ENCODE data around the gene GALNT10.
A peak's percentile ranks its signal among the peaks of the same experiment; 100 is the strongest.

GALNT10 gene

GRCh38 chr5:154172785-154173184, 17.7 kb upstream of the GALNT10 start:
- Histone ChIP-seq H3K36me3 (ENCODE audit: control insufficient read depth in 1 of 2, insufficient read depth in 2 of 2, low read length in 2 of 2) (no peaks in the 10 kb centered on the region), H3K9ac (ENCODE audit: low read length) (no peak overlapping the region), H3K4me3 (ENCODE audit: low read depth, low read length) (no peak overlapping the region), H3K9me3 (ENCODE audit: insufficient read depth, low read depth, low read length) (no peaks in the 10 kb centered on the region), H4K8ac (ENCODE audit: low read depth, low read length) (no peak overlapping the region), H2AK5ac (ENCODE audit: low read length) (no peak overlapping the region), H3K79me2 (ENCODE audit: control insufficient read depth, insufficient read depth, low read length, poor library complexity) (no peaks in the 10 kb centered on the region), H3K14ac (ENCODE audit: low read length) (no peak overlapping the region), H4K91ac (ENCODE audit: low read depth, low read length) (no peak overlapping the region), H3K79me1 (ENCODE audit: low read length) (no peaks in the 10 kb centered on the region), H2AFZ (ENCODE audit: insufficient read depth, low read length, poor library complexity) (no peak overlapping the region), H3K4ac (ENCODE audit: low read depth, low read length) (no peak overlapping the region), H4K12ac (ENCODE audit: low read depth, low read length) (no peak overlapping the region), H2BK120ac (ENCODE audit: insufficient read depth, low read length, poor library complexity) (no peak overlapping the region), H3K27ac (ENCODE audit: low read depth, low read length) (no peak overlapping the region), H3K4me1 (ENCODE audit: control insufficient read depth in 1 of 2, insufficient read depth in 2 of 2, low read length in 2 of 2) (no peaks in the 10 kb centered on the region), H3K23ac (ENCODE audit: low read length) (no peak overlapping the region), H2BK12ac (ENCODE audit: low read length) (no peak overlapping the region), H3K4me2 (ENCODE audit: low read length) (no peak overlapping the region), H2BK5ac (ENCODE audit: low read depth, low read length, poor library complexity) (no peak overlapping the region), H3K27me3 (ENCODE audit: insufficient read depth, low read length) (no peaks in the 10 kb centered on the region), H3K18ac (ENCODE audit: low read length) (no peak overlapping the region)
- no peak for DNase-seq
- WGBS (ENCODE audit: extremely low coverage, insufficient coverage, insufficient read length), result no CpG with 5 or more reads among the region's 2 CpGs

- H2BK5ac ChIP-seq (ENCODE audit: low read depth, low read length, poor library complexity), result no peak overlapping the region
- H2BK120ac ChIP-seq (ENCODE audit: insufficient read depth, low read length, poor library complexity), result no peak overlapping the region
- H4K8ac ChIP-seq (ENCODE audit: low read depth, low read length), result no peak overlapping the region
- no peaks in the 10 kb centered on the region for H3K9me3 ChIP-seq (ENCODE audit: insufficient read depth, low read depth, low read length)
- no peak overlapping the region for H3K23ac ChIP-seq (ENCODE audit: low read length)
- no peak overlapping the region for H3K14ac ChIP-seq (ENCODE audit: low read length)
- no peak overlapping the region for H3K27ac ChIP-seq (ENCODE audit: low read depth, low read length)
- H3K4me3 ChIP-seq (ENCODE audit: low read depth, low read length), result no peak overlapping the region
- no peak overlapping the region for H3K4ac ChIP-seq (ENCODE audit: low read depth, low read length)
- no peak overlapping the region for H4K91ac ChIP-seq (ENCODE audit: low read depth, low read length)
- no peak overlapping the region for H2BK12ac ChIP-seq (ENCODE audit: low read length)
- no peaks in the 10 kb centered on the region for H3K79me1 ChIP-seq (ENCODE audit: low read length)
- H4K12ac ChIP-seq (ENCODE audit: low read depth, low read length), result no peak overlapping the region
- no peaks in the 10 kb centered on the region for H3K79me2 ChIP-seq (ENCODE audit: control insufficient read depth, insufficient read depth, low read length, poor library complexity)
- no peaks in the 10 kb centered on the region for H3K4me1 ChIP-seq (ENCODE audit: control insufficient read depth in 1 of 2, insufficient read depth in 2 of 2, low read length in 2 of 2)
- WGBS (ENCODE audit: extremely low coverage, insufficient coverage, insufficient read length), result no CpG with 5 or more reads among the region's 1 CpG
- no peak overlapping the region for H2AK5ac ChIP-seq (ENCODE audit: low read length)
- no peak for DNase-seq
- no peak overlapping the region for H2AFZ ChIP-seq (ENCODE audit: insufficient read depth, low read length, poor library complexity)
- no peaks in the 10 kb centered on the region for H3K36me3 ChIP-seq (ENCODE audit: control insufficient read depth in 1 of 2, insufficient read depth in 2 of 2, low read length in 2 of 2)
- H3K9ac ChIP-seq (ENCODE audit: low read length), result no peak overlapping the region
- no peaks in the 10 kb centered on the region for H3K27me3 ChIP-seq (ENCODE audit: insufficient read depth, low read length)
- no peak overlapping the region for H3K4me2 ChIP-seq (ENCODE audit: low read length)
- H3K18ac ChIP-seq (ENCODE audit: low read length), result no peak overlapping the region
Measured at GRCh38 chr5:154174091-154174490, 16.4 kb upstream of the GALNT10 start.

DNA sequence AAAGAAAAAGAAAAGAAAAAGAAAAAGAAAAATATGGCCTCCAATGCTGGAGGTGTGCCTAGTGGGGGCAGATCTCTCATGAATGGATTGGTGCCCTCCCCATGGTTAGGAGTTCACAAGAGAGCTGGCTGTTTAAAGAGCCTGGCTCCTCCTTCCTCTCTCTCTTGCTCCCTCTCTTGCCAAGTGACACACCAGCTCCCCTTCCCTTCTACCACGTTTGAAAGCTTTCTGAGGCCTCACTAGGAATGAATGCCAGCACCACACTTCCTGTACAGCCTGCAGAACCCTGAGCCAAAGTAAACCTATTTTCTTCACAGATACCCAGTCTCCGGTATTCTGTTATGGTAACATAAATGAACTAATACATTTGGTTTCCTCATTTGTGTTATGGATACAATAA, 14.4 kb upstream of the GALNT10 start:
- H3K9me3 ChIP-seq (ENCODE audit: insufficient read depth, low read depth, low read length), result no peaks in the 10 kb centered on the region
- no peak overlapping the region for H2AK5ac ChIP-seq (ENCODE audit: low read length)
- H3K79me1 ChIP-seq (ENCODE audit: low read length), result no peaks in the 10 kb centered on the region
- H4K12ac ChIP-seq (ENCODE audit: low read depth, low read length), result no peak overlapping the region
- H2BK5ac ChIP-seq (ENCODE audit: low read depth, low read length, poor library complexity), result no peak overlapping the region
- H3K4me2 ChIP-seq (ENCODE audit: low read length), result no peak overlapping the region
- no peak for DNase-seq
- H3K23ac ChIP-seq (ENCODE audit: low read length), result no peak overlapping the region
- no peak overlapping the region for H2AFZ ChIP-seq (ENCODE audit: insufficient read depth, low read length, poor library complexity)
- H3K4ac ChIP-seq (ENCODE audit: low read depth, low read length), result no peak overlapping the region
- H3K9ac ChIP-seq (ENCODE audit: low read length), result no peak overlapping the region
- no peak overlapping the region for H3K18ac ChIP-seq (ENCODE audit: low read length)
- no CpG with 5 or more reads among the region's 2 CpGs for WGBS (ENCODE audit: extremely low coverage, insufficient coverage, insufficient read length)
- no peak overlapping the region for H3K14ac ChIP-seq (ENCODE audit: low read length)
- no peak overlapping the region for H2BK120ac ChIP-seq (ENCODE audit: insufficient read depth, low read length, poor library complexity)
- H3K4me1 ChIP-seq (ENCODE audit: control insufficient read depth in 1 of 2, insufficient read depth in 2 of 2, low read length in 2 of 2), result no peaks in the 10 kb centered on the region
- H3K27me3 ChIP-seq (ENCODE audit: insufficient read depth, low read length), result no peaks in the 10 kb centered on the region
- no peak overlapping the region for H3K4me3 ChIP-seq (ENCODE audit: low read depth, low read length)
- H3K79me2 ChIP-seq (ENCODE audit: control insufficient read depth, insufficient read depth, low read length, poor library complexity), result no peaks in the 10 kb centered on the region
- H4K91ac ChIP-seq (ENCODE audit: low read depth, low read length), result no peak overlapping the region
- no peak overlapping the region for H4K8ac ChIP-seq (ENCODE audit: low read depth, low read length)
- no peak overlapping the region for H2BK12ac ChIP-seq (ENCODE audit: low read length)
- H3K27ac ChIP-seq (ENCODE audit: low read depth, low read length), result no peak overlapping the region
- H3K36me3 ChIP-seq (ENCODE audit: control insufficient read depth in 1 of 2, insufficient read depth in 2 of 2, low read length in 2 of 2), result no peaks in the 10 kb centered on the region

DNA sequence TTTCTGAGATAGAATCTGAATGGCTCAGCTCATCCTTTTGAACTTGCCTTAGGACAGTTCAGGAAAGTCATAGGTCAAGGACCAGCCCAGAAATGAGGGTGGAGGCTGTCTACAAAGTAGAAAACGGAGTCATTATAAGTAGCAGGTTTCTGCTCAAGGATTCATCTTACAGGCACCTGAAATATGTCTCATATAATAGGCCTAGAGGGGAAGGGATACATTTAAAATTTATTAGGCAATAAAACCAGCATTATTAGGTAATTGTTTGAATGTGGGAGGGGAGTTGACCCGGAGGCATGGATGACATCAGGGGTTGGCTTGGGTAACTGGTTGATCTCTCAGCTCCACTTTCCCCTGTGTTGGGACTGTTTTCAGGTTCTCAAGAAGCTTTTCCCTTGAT, 11.9 kb upstream of the GALNT10 start:
- H4K91ac ChIP-seq (ENCODE audit: low read depth, low read length), result no peak overlapping the region
- H4K8ac ChIP-seq (ENCODE audit: low read depth, low read length), result no peak overlapping the region
- no peaks in the 10 kb centered on the region for H3K9me3 ChIP-seq (ENCODE audit: insufficient read depth, low read depth, low read length)
- H3K36me3 ChIP-seq (ENCODE audit: control insufficient read depth in 1 of 2, insufficient read depth in 2 of 2, low read length in 2 of 2), result no peaks in the 10 kb centered on the region
- H3K4ac ChIP-seq (ENCODE audit: low read depth, low read length), result no peak overlapping the region
- no peak overlapping the region for H2AK5ac ChIP-seq (ENCODE audit: low read length)
- H3K4me2 ChIP-seq (ENCODE audit: low read length), result no peak overlapping the region
- H2BK5ac ChIP-seq (ENCODE audit: low read depth, low read length, poor library complexity), result no peak overlapping the region
- no peak overlapping the region for H3K14ac ChIP-seq (ENCODE audit: low read length)
- no CpG with 5 or more reads among the region's 2 CpGs for WGBS (ENCODE audit: extremely low coverage, insufficient coverage, insufficient read length)
- H2BK120ac ChIP-seq (ENCODE audit: insufficient read depth, low read length, poor library complexity), result no peak overlapping the region
- H3K79me2 ChIP-seq (ENCODE audit: control insufficient read depth, insufficient read depth, low read length, poor library complexity), result no peaks in the 10 kb centered on the region
- no peaks in the 10 kb centered on the region for H3K79me1 ChIP-seq (ENCODE audit: low read length)
- no peak overlapping the region for H3K18ac ChIP-seq (ENCODE audit: low read length)
- no peak overlapping the region for H3K27ac ChIP-seq (ENCODE audit: low read depth, low read length)
- peak; percentile 91 to 98 for DNase-seq
- H3K9ac ChIP-seq (ENCODE audit: low read length), result no peak overlapping the region
- H2AFZ ChIP-seq (ENCODE audit: insufficient read depth, low read length, poor library complexity), result no peak overlapping the region
- no peak overlapping the region for H3K4me3 ChIP-seq (ENCODE audit: low read depth, low read length)
- no peak overlapping the region for H3K23ac ChIP-seq (ENCODE audit: low read length)
- no peak overlapping the region for H2BK12ac ChIP-seq (ENCODE audit: low read length)
- H4K12ac ChIP-seq (ENCODE audit: low read depth, low read length), result no peak overlapping the region
- H3K4me1 ChIP-seq (ENCODE audit: control insufficient read depth in 1 of 2, insufficient read depth in 2 of 2, low read length in 2 of 2), result no peaks in the 10 kb centered on the region
- H3K27me3 ChIP-seq (ENCODE audit: insufficient read depth, low read length), result no peaks in the 10 kb centered on the region
